ENCODE results near the gene LRRN2.

DNA sequence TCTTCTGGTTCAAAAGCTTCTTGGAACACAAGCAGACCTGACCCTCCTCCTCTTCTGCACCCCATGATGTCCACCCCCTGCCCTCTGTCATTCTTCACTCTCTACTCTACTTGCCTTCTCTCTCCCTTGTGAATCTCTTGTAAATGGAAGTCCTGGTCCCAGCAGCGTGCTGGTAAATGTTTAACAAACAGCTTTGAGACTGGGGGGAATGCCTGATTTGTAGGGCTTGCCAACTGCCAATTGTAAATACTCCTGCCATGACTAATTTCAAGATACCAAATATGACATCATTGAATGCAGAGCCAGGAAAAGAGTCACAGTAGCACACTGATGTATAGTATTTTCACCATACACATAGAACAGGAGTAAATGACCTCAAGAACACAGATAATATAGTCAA lies 40.9 kb upstream of the LRRN2 start:
- TF ChIP-seq, protein P1, sequence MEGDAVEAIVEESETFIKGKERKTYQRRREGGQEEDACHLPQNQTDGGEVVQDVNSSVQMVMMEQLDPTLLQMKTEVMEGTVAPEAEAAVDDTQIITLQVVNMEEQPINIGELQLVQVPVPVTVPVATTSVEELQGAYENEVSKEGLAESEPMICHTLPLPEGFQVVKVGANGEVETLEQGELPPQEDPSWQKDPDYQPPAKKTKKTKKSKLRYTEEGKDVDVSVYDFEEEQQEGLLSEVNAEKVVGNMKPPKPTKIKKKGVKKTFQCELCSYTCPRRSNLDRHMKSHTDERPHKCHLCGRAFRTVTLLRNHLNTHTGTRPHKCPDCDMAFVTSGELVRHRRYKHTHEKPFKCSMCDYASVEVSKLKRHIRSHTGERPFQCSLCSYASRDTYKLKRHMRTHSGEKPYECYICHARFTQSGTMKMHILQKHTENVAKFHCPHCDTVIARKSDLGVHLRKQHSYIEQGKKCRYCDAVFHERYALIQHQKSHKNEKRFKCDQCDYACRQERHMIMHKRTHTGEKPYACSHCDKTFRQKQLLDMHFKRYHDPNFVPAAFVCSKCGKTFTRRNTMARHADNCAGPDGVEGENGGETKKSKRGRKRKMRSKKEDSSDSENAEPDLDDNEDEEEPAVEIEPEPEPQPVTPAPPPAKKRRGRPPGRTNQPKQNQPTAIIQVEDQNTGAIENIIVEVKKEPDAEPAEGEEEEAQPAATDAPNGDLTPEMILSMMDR (IDR thresholded peaks at IDR 0.05): no peak
- TF ChIP-seq POLR2A (IDR thresholded peaks at IDR 0.05): no peak

Measured in lower leg skin (tissue), 3 donors.